OCI-LY1 (cell line): ENCODE data around the gene CRYAB.

Experiments
- CTCF ChIP-seq: fragments of 200-600 bp; sonication (generic), shearing (Covaris generic); IDR thresholded peaks from 2 replicates; pipeline ENCODE4 v1.5.1; 2017; ENCODE audit warnings: mild to moderate bottlenecking, antibody characterized with exemption, low read length, moderate library complexity, mixed read lengths
- EZH2 ChIP-seq: fragments of 200-600 bp; sonication (generic), shearing (Covaris generic); IDR thresholded peaks from 2 replicates; pipeline ENCODE4 v1.8.0; 2017; ENCODE audit warnings: borderline replicate concordance, mixed run types, mild to moderate bottlenecking, antibody characterized with exemption, low read length, moderate library complexity, mixed read lengths

GRCh38 chr11:111910676-111911562 lies 651 bp downstream of the CRYAB start:
- TF ChIP-seq CTCF (no peak), EZH2 (no peak)
